ENCODE data around the gene STAC2. TPM values are rescaled to one million over a fixed set of nuclear protein-coding genes. Genes with fewer than 3 reads are reported as not detected.

Gene STAC2
- polyA plus RNA-seq, 1 experiment = not detected

- CTCF ChIA-PET = interaction anchor here (1.1 to 21.2 kb wide), 3 partner anchors 9 to 22 kb away, joined by 3 to 438 read pairs (median 5); no protein-coding TSS in a partner anchor
- no peak for DNase-seq (ENCODE audit: low read depth)
- no peak overlapping the region for H3K4me3 ChIP-seq (ENCODE audit: low read depth, low read length)
- H3K27me3 ChIP-seq (ENCODE audit: control insufficient read depth, insufficient read depth, low read length) = peaks cover 20% of the 10 kb centered on the region
- TF ChIP-seq CTCF (IDR thresholded peaks at IDR 0.05; ENCODE audit: insufficient read depth, low read depth, low read length) = no peak
- H3K36me3 ChIP-seq (ENCODE audit: control insufficient read depth, insufficient read depth, low read length) = no peaks in the 10 kb centered on the region
- POLR2A ChIA-PET = interaction anchor here (0.6 kb wide), 1 partner anchor 48 kb away, joined by 8 read pairs; no protein-coding TSS in a partner anchor
These were observed 7.9 kb downstream of the STAC2 start for GRCh38 chr17:39217734-39218369.

DNA sequence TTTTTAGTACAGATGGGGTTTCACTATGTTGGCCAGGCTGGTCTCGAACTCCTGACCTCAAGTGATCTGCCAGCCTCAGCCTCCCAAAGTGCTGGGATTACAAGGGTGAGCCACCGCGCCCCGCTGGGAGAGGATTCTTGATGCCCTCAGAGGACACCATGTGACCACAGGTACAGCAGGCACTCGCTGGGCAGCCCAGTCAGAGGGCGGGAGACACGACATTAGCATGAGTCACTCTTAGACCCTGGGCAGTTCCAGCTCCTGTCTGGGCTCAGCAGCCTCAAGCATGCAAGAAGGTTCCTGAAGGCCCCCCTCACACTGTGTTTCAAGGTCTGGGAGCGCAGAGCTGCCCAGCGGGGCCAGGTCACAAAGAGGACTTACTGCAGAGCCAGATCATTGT, 11.9 kb downstream of the STAC2 start:
- no peaks in the 10 kb centered on the region for H3K36me3 ChIP-seq (ENCODE audit: control insufficient read depth, insufficient read depth, low read length)
- ChIA-PET CTCF (interaction anchor here (0.6 to 21.2 kb wide), 2 partner anchors 14 to 26 kb away, joined by 4 to 438 read pairs; no protein-coding TSS in a partner anchor), POLR2A (no interaction called here)
- H3K27me3 ChIP-seq (ENCODE audit: control insufficient read depth, insufficient read depth, low read length) = peaks cover 13% of the 10 kb centered on the region
- no peak for DNase-seq (ENCODE audit: low read depth)
- no peak overlapping the region for H3K4me3 ChIP-seq (ENCODE audit: low read depth, low read length)
- no peak for TF ChIP-seq CTCF (IDR thresholded peaks at IDR 0.05; ENCODE audit: insufficient read depth, low read depth, low read length)

- DNase-seq (ENCODE audit: low read depth) = no peak
- Histone ChIP-seq H3K4me3 (ENCODE audit: low read depth, low read length) (no peak overlapping the region), H3K36me3 (ENCODE audit: control insufficient read depth, insufficient read depth, low read length) (no peaks in the 10 kb centered on the region), H3K27me3 (ENCODE audit: control insufficient read depth, insufficient read depth, low read length) (peaks cover 9% of the 10 kb centered on the region)
- ChIA-PET CTCF (interaction anchor here (1.8 to 21.2 kb wide), 2 partner anchors 9 to 26 kb away, joined by 5 to 438 read pairs; no protein-coding TSS in a partner anchor), POLR2A (interaction anchor here (0.6 kb wide), 1 partner anchor 9 kb away, joined by 23 read pairs; no protein-coding TSS in a partner anchor)
- TF ChIP-seq CTCF (IDR thresholded peaks at IDR 0.05; ENCODE audit: insufficient read depth, low read depth, low read length) = no peak
These were observed 12.8 kb downstream of the STAC2 start for GRCh38 chr17:39212841-39213480.

DNA sequence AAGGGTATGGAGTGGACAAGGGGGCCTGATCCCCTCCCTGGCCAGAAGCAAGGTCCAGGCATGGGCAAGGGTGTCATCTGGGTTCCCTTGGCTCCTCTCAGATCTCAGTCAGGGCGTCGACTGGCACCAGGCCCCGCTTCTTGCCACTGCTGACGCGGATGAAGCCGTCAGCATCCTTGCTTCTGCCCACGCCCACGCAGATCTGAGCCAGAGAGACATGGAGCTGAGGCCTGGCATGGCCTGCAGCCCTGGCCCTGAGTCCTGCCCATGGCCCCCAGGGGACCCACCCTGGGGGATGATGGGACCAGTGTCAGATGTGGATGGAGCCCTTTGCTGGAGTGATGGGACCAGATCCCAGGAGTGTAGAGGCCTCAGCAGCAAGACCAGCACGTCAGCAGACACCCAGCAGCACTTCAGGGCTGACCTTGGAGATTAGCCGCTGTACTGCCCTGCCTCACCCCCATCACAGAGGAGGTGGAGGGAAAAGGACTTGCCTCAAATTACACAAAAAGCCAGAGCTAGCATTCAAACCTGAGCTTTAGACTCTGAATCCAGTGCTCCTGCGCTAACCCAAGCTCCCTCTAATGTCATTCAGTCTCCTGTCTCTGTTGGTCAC, 13.4 kb downstream of the STAC2 start:
- CTCF ChIA-PET = interaction anchor here (1.8 to 21.2 kb wide), 2 partner anchors 9 to 27 kb away, joined by 5 to 438 read pairs; no protein-coding TSS in a partner anchor
- H3K4me3 ChIP-seq (ENCODE audit: low read depth, low read length) = no peak overlapping the region
- DNase-seq (ENCODE audit: low read depth) = no peak
- TF ChIP-seq CTCF (IDR thresholded peaks at IDR 0.05; ENCODE audit: insufficient read depth, low read depth, low read length) = no peak
- POLR2A ChIA-PET = no interaction called here
- no peaks in the 10 kb centered on the region for H3K36me3 ChIP-seq (ENCODE audit: control insufficient read depth, insufficient read depth, low read length)
- H3K27me3 ChIP-seq (ENCODE audit: control insufficient read depth, insufficient read depth, low read length) = peaks cover 8% of the 10 kb centered on the region

GRCh38 chr17:39210093-39210434, 15.7 kb downstream of the STAC2 start:
- H3K27me3 ChIP-seq (ENCODE audit: control insufficient read depth, insufficient read depth, low read length) = no peaks in the 10 kb centered on the region
- no peak for DNase-seq (ENCODE audit: low read depth)
- peak overlapping the region; percentile 36 for H3K4me3 ChIP-seq (ENCODE audit: low read depth, low read length)
- ChIA-PET POLR2A (interaction anchor here (1.8 kb wide), 1 partner anchor 10 kb away, joined by 6 read pairs; the partner anchor contains the start of gene RPL19), CTCF (interaction anchor here (2.7 to 21.2 kb wide), 2 partner anchors 29 to 45 kb away, joined by 10 to 438 read pairs; partner anchors contain the start of gene ARL5C)
- TF ChIP-seq CTCF (IDR thresholded peaks at IDR 0.05; ENCODE audit: insufficient read depth, low read depth, low read length) = no peak
- peaks cover 2% of the 10 kb centered on the region; the same call in 1 of the 2 replicates for H3K36me3 ChIP-seq (ENCODE audit: control insufficient read depth, insufficient read depth, low read length)

All from BJ (cell line).